Ovary (tissue), 3 donors: ENCODE results near the gene LRRTM1.

Experiments
- EP300 ChIP-seq: sonication (generic); formaldehyde crosslinking; IDR thresholded peaks from one replicate; pipeline ENCODE4 v1.6.1; 2017; ENCODE audit warnings: antibody characterized with exemption
- POLR2A ChIP-seq: fragments of 450-650 bp; IDR thresholded peaks from one replicate; pipeline ENCODE4 v1.6.1; 2017; ENCODE audit warnings: antibody characterized with exemption, mild to moderate bottlenecking, moderate library complexity
- TF ChIP-seq, protein P1 (sequence below), 3 donors: fragments of 450-650 bp in 2 of 3; fragments of 200-600 bp in 1 of 3; IDR thresholded peaks; one replicate each; pipeline versions ENCODE4 v1.5.1 to v1.8.0; 2016 to 2022; ENCODE audit warnings: antibody characterized with exemption in 3 of 3, mild to moderate bottlenecking in 1 of 3
- donor health status: DM: no; HTN: no; CAD: no.

DNA sequence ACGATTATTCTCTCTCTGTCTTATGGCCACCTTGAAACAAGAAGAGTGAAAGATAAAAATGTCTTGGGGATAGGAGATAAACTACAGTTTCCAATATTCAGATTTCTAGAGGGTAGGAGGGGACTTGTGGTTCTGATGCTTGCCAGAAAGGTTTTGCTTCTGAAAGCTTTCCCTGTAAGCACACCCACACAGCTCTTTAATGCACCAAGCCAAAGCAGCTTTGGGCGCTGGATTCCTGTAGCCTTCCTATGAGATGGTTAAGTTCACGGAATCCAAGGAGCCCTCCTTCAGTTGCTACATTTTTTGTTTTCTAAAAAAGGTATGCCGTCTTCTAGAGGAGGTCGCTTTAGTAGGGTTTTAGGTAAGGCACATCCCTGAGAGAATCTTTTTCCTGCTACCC, 4.9 kb downstream of the LRRTM1 start:
- no peak for TF ChIP-seq POLR2A
- TF ChIP-seq EP300: no peak
- TF ChIP-seq, protein P1, sequence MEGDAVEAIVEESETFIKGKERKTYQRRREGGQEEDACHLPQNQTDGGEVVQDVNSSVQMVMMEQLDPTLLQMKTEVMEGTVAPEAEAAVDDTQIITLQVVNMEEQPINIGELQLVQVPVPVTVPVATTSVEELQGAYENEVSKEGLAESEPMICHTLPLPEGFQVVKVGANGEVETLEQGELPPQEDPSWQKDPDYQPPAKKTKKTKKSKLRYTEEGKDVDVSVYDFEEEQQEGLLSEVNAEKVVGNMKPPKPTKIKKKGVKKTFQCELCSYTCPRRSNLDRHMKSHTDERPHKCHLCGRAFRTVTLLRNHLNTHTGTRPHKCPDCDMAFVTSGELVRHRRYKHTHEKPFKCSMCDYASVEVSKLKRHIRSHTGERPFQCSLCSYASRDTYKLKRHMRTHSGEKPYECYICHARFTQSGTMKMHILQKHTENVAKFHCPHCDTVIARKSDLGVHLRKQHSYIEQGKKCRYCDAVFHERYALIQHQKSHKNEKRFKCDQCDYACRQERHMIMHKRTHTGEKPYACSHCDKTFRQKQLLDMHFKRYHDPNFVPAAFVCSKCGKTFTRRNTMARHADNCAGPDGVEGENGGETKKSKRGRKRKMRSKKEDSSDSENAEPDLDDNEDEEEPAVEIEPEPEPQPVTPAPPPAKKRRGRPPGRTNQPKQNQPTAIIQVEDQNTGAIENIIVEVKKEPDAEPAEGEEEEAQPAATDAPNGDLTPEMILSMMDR (IDR thresholded peaks at IDR 0.05): no peak
